Stimulated activated CD8-positive, alpha-beta memory T cell treated with anti-CD3 and anti-CD28 coated beads, Interleukin-12 subunit alpha, Interleukin-12 subunit beta, amount 100 ng/mL, for 24 hours (primary cell): ENCODE data around the gene FAM76B.
"Not testable (repeated sequence)": the region's sequence is repeated elsewhere in the genome, so short reads cannot be mapped to it uniquely, and the experiment has no call there.

ENCODE experiments used
- DNase-seq: peaks from one replicate; pipeline ENCODE4 v3.0.0-alpha.2; 2020; ENCODE audit errors: extremely low read depth

The FAM76B gene

GRCh38 chr11:95789506-95790122 is at the start of gene FAM76B:
FAM76B (minus strand) TSS chr11:95789782; CDS start chr11:95789478, 304 bp downstream.
- DNase-seq = peak; percentile 88

GRCh38 chr11:95835768-95836488 is 46.3 kb upstream of the FAM76B start:
- no peak for DNase-seq

GRCh38 chr11:95835351-95835750 is 45.8 kb upstream of the FAM76B start:
- no peak for DNase-seq

- DNase-seq = no peak
Measured at GRCh38 chr11:95833378-95833777, 43.8 kb upstream of the FAM76B start.

GRCh38 chr11:95832763-95833162 is 43.2 kb upstream of the FAM76B start:
- DNase-seq = no peak

GRCh38 chr11:95831198-95831883 is 41.8 kb upstream of the FAM76B start:
- DNase-seq = no peak

GRCh38 chr11:95829580-95830259 is 40.1 kb upstream of the FAM76B start:
- no peak for DNase-seq

- no peak for DNase-seq
Measured at GRCh38 chr11:95827696-95828095, 38.1 kb upstream of the FAM76B start.

- no peak for DNase-seq
Measured at GRCh38 chr11:95821640-95822039, 32.1 kb upstream of the FAM76B start.

- no peak for DNase-seq
Measured at GRCh38 chr11:95816037-95816436, 26.5 kb upstream of the FAM76B start.

- DNase-seq = not testable (repeated sequence)
Measured at GRCh38 chr11:95811052-95811451, 21.5 kb upstream of the FAM76B start.

- DNase-seq = not testable (repeated sequence)
Measured at GRCh38 chr11:95806464-95806863, 16.9 kb upstream of the FAM76B start.

GRCh38 chr11:95805869-95806268 is 16.3 kb upstream of the FAM76B start:
- DNase-seq = no peak

GRCh38 chr11:95803973-95804372 is 14.4 kb upstream of the FAM76B start:
- no peak for DNase-seq

- no peak for DNase-seq
Measured at GRCh38 chr11:95802806-95803205, 13.2 kb upstream of the FAM76B start.

GRCh38 chr11:95800438-95800837 is 10.9 kb upstream of the FAM76B start:
- no peak for DNase-seq

GRCh38 chr11:95799546-95799945 is 10.0 kb upstream of the FAM76B start:
- DNase-seq = no peak

- DNase-seq = no peak
Measured at GRCh38 chr11:95796501-95796900, 6.9 kb upstream of the FAM76B start.

GRCh38 chr11:95795627-95796295 is 6.2 kb upstream of the FAM76B start:
- DNase-seq = no peak

GRCh38 chr11:95794086-95794485 is 4.5 kb upstream of the FAM76B start:
- DNase-seq = no peak

- no peak for DNase-seq
Measured at GRCh38 chr11:95793116-95793515, 3.5 kb upstream of the FAM76B start.

GRCh38 chr11:95792700-95793099 is 3.1 kb upstream of the FAM76B start:
- DNase-seq = no peak
